ENCODE data around the gene TXNDC17.

GRCh38 chr17:6592173-6592572, 48.7 kb upstream of the TXNDC17 start:
- TF ChIP-seq POLR2A (IDR thresholded peaks at IDR 0.05), result no peak
- TF ChIP-seq, protein P1, sequence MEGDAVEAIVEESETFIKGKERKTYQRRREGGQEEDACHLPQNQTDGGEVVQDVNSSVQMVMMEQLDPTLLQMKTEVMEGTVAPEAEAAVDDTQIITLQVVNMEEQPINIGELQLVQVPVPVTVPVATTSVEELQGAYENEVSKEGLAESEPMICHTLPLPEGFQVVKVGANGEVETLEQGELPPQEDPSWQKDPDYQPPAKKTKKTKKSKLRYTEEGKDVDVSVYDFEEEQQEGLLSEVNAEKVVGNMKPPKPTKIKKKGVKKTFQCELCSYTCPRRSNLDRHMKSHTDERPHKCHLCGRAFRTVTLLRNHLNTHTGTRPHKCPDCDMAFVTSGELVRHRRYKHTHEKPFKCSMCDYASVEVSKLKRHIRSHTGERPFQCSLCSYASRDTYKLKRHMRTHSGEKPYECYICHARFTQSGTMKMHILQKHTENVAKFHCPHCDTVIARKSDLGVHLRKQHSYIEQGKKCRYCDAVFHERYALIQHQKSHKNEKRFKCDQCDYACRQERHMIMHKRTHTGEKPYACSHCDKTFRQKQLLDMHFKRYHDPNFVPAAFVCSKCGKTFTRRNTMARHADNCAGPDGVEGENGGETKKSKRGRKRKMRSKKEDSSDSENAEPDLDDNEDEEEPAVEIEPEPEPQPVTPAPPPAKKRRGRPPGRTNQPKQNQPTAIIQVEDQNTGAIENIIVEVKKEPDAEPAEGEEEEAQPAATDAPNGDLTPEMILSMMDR (IDR thresholded peaks at IDR 0.05), result no peak

Measured in uterus (tissue), 2 donors.